HepG2 (cell line): ENCODE data around the gene PRICKLE3. TPM values are rescaled to one million over a fixed set of nuclear protein-coding genes. Genes with fewer than 3 reads are reported as not detected.

Source experiments
- E2F5 ChIP-seq: sonication (generic); formaldehyde crosslinking; conservative IDR thresholded peaks from 2 replicates; pipeline ENCODE4 v1.4.0; 2020; ENCODE audit warnings: missing genetic modification reagents
- MEIS2 ChIP-seq: sonication (generic); formaldehyde crosslinking; IDR thresholded peaks from 2 replicates; pipeline ENCODE4 v1.9.0; 2021; ENCODE audit warnings: mild to moderate bottlenecking, missing genetic modification reagents
- MLLT10 ChIP-seq: sonication (generic); formaldehyde crosslinking; IDR thresholded peaks from 2 replicates; pipeline ENCODE4 v1.4.0; 2020; ENCODE audit warnings: missing genetic modification reagents
- MYNN ChIP-seq: sonication (generic); formaldehyde crosslinking; IDR thresholded peaks from 2 replicates; pipeline ENCODE4 v1.4.0; 2020; ENCODE audit warnings: mild to moderate bottlenecking, low read depth, missing genetic modification reagents
- RCOR2 ChIP-seq: IDR thresholded peaks from 2 replicates; pipeline ENCODE4 v1.6.1; 2016; ENCODE audit warnings: missing biosample characterization, missing genetic modification reagents
- SRF ChIP-seq: IDR thresholded peaks from 2 replicates; pipeline ENCODE4 v1.6.1; 2011; ENCODE audit warnings: mild to moderate bottlenecking, low read depth, low read length, moderate library complexity
- ZBTB46 ChIP-seq: sonication (generic); formaldehyde crosslinking; IDR thresholded peaks from 2 replicates; pipeline ENCODE4 v1.4.0; 2020; ENCODE audit warnings: mild to moderate bottlenecking, missing genetic modification reagents, borderline replicate concordance
- ZFYVE20 ChIP-seq: sonication (generic); formaldehyde crosslinking; IDR thresholded peaks from 2 replicates; pipeline ENCODE4 v1.8.0; 2023; ENCODE audit warnings: low read depth, mild to moderate bottlenecking, moderate library complexity, missing genetic modification reagents, borderline replicate concordance
- ZNF256 ChIP-seq: sonication (generic); formaldehyde crosslinking; conservative IDR thresholded peaks from 2 replicates; pipeline ENCODE4 v1.4.0; 2020; ENCODE audit warnings: missing genetic modification reagents
- ZNF460 ChIP-seq: sonication (generic); formaldehyde crosslinking; IDR thresholded peaks from 2 replicates; pipeline ENCODE4 v1.5.1; 2020; ENCODE audit warnings: missing genetic modification reagents, mild to moderate bottlenecking, borderline replicate concordance
- ZNF670 ChIP-seq: sonication (generic); formaldehyde crosslinking; IDR thresholded peaks from 2 replicates; pipeline ENCODE4 v1.8.0; 2022; ENCODE audit warnings: mild to moderate bottlenecking, missing genetic modification reagents, borderline replicate concordance
- ZNF891 ChIP-seq: sonication (generic); formaldehyde crosslinking; IDR thresholded peaks from 2 replicates; pipeline ENCODE4 v1.5.0; 2020; ENCODE audit warnings: mild to moderate bottlenecking, missing genetic modification reagents
- polyA plus RNA-seq, 8 experiments: library from polyadenylated mRNA; depleted of rRNA in 3 of 8; stranded (reverse) in 7 of 8; unstranded in 1 of 8; fragments of >200 nt; fragmentation: Illumina TruSeq in 4 of 8; extraction: Trizol in 4 of 8; gene quantifications; 2 replicates each; pipeline versions ENCODE4 v1.2.1 to v1.2.3, GENCODE V29; 2011 to 2016; ENCODE audit warnings: low read depth in 4 of 8, missing spikeins in 1 of 8, mixed read lengths in 1 of 8; ENCODE audit not compliant: insufficient read depth in 1 of 8
- total RNA-seq, 5 experiments: library from RNA; depleted of rRNA; stranded (reverse); fragments of >200 nt; fragmentation: Illumina TruSeq; extraction: Trizol; gene quantifications; 2 replicates each; pipeline ENCODE4 v1.2.3, GENCODE V29; 2016; ENCODE audit warnings: low read depth in 1 of 5

PRICKLE3 gene
- total and polyA plus RNA-seq, 2 of the 13 experiments (the other 11 are each of a cell fraction or from before 2014, with no cell fraction given): 2.6 TPM

GRCh38 chrX:49175435-49176274 is 10.5 kb downstream of the PRICKLE3 start (continued):
- TF ChIP-seq ZFYVE20 (CRISPR knock-in tag): no peak
- TF ChIP-seq MYNN: no peak
- no peak for TF ChIP-seq ZNF670 (CRISPR knock-in tag)
- no peak for TF ChIP-seq MEIS2 (CRISPR knock-in tag)
- no peak for TF ChIP-seq E2F5 (CRISPR knock-in tag)
- TF ChIP-seq MLLT10 (CRISPR knock-in tag): no peak
- no peak for TF ChIP-seq ZNF256
- TF ChIP-seq RCOR2 (CRISPR knock-in tag): no peak
- no peak for TF ChIP-seq SRF
- no peak for TF ChIP-seq ZBTB46 (CRISPR knock-in tag)
- TF ChIP-seq ZNF460 (CRISPR knock-in tag): no peak
- TF ChIP-seq ZNF891 (CRISPR knock-in tag): no peak
